HepG2 (cell line): Measurements from ENCODE around the gene ACAP3. TPM values are rescaled to one million over a fixed set of nuclear protein-coding genes. Genes with fewer than 3 reads are reported as not detected.
A peak's percentile ranks its signal among the peaks of the same experiment; 100 is the strongest.

Experiments
- ATF5 ChIP-seq: sonication (generic); formaldehyde crosslinking; IDR thresholded peaks from 2 replicates; pipeline ENCODE4 v1.4.0; 2020; ENCODE audit warnings: mild to moderate bottlenecking, low read depth, missing genetic modification reagents
- ATM ChIP-seq: fragments of 450-650 bp; IDR thresholded peaks from 2 replicates; pipeline ENCODE4 v1.7.1; 2017; ENCODE audit warnings: mild to moderate bottlenecking, borderline replicate concordance
- CHD2 ChIP-seq: IDR thresholded peaks from 2 replicates; pipeline ENCODE4 v1.6.1; 2011; ENCODE audit warnings: low read depth, low read length, improper control_type of control experiment
- DNMT1 ChIP-seq: sonication (generic); formaldehyde crosslinking; IDR thresholded peaks from 2 replicates; pipeline ENCODE4 v1.5.1; 2020; ENCODE audit warnings: mild to moderate bottlenecking, missing genetic modification reagents
- EED ChIP-seq: sonication (generic); formaldehyde crosslinking; IDR thresholded peaks from 2 replicates; pipeline ENCODE4 v1.5.0; 2020; ENCODE audit warnings: mild to moderate bottlenecking, missing genetic modification reagents
- HBP1 ChIP-seq: IDR thresholded peaks from 2 replicates; pipeline ENCODE4 v1.6.1; 2016; ENCODE audit warnings: low read depth, control low read depth
- MNT ChIP-seq: fragments of 450-650 bp; IDR thresholded peaks from 2 replicates; pipeline ENCODE4 v1.6.1; 2016
- NFIC ChIP-seq: IDR thresholded peaks from 2 replicates; pipeline ENCODE4 v1.6.1; 2012; ENCODE audit warnings: mild to moderate bottlenecking, low read length, inconsistent platforms
- SNRNP70 ChIP-seq: fragments of 200-400 bp; formaldehyde crosslinking; IDR thresholded peaks from 2 replicates; pipeline ENCODE4 v1.6.1; 2017; ENCODE audit warnings: mild to moderate bottlenecking, low read depth, low read length, moderate library complexity
- SOX13 ChIP-seq, 3 experiments: fragments of 450-650 bp in 1 of 3; sonication (generic) in 1 of 3; formaldehyde crosslinking in 1 of 3; IDR thresholded peaks in 2 of 3; conservative IDR thresholded peaks in 1 of 3; 2 replicates each; pipeline versions ENCODE4 v1.5.0 to v1.6.1; 2016 to 2020; ENCODE audit warnings: antibody characterized with exemption in 1 of 3, mild to moderate bottlenecking in 1 of 3, missing compliant biosample characterization in 1 of 3, missing genetic modification reagents in 1 of 3, moderate library complexity in 1 of 3
- U2AF2 ChIP-seq: fragments of 200-400 bp; formaldehyde crosslinking; IDR thresholded peaks from 2 replicates; pipeline ENCODE4 v1.6.1; 2017; ENCODE audit warnings: low read depth, mild to moderate bottlenecking, low read length
- ZBTB3 ChIP-seq: sonication (generic); formaldehyde crosslinking; IDR thresholded peaks from 2 replicates; pipeline ENCODE4 v1.4.0; 2020; ENCODE audit warnings: low read depth, mild to moderate bottlenecking, moderate library complexity, missing genetic modification reagents, borderline replicate concordance
- ZFP36 ChIP-seq: fragments of 150-350 bp; IDR thresholded peaks from 2 replicates; pipeline ENCODE4 v1.6.1; 2018; ENCODE audit warnings: borderline replicate concordance, low read length, low read depth; ENCODE audit not compliant: partially characterized antibody
- ZFP90 ChIP-seq: sonication (generic); formaldehyde crosslinking; IDR thresholded peaks from 2 replicates; pipeline ENCODE4 v1.8.0; 2022; ENCODE audit warnings: missing genetic modification reagents, mild to moderate bottlenecking, inconsistent platforms, borderline replicate concordance
- ZNF510 ChIP-seq: sonication (generic); formaldehyde crosslinking; IDR thresholded peaks from 2 replicates; pipeline ENCODE4 v1.4.0; 2020; ENCODE audit warnings: low read depth, mild to moderate bottlenecking, missing genetic modification reagents
- ZNF564 ChIP-seq: sonication (generic); formaldehyde crosslinking; IDR thresholded peaks from 2 replicates; pipeline ENCODE4 v1.8.1; 2023; ENCODE audit warnings: mild to moderate bottlenecking, missing genetic modification reagents
- ZNF567 ChIP-seq: sonication (generic); formaldehyde crosslinking; IDR thresholded peaks from 2 replicates; pipeline ENCODE4 v1.8.1; 2023; ENCODE audit warnings: mild to moderate bottlenecking, missing genetic modification reagents, borderline replicate concordance
- ZNF792 ChIP-seq: IDR thresholded peaks from 2 replicates; pipeline ENCODE4 v1.6.1; 2016
- polyA plus RNA-seq, 8 experiments: library from polyadenylated mRNA; depleted of rRNA in 3 of 8; stranded (reverse) in 7 of 8; unstranded in 1 of 8; fragments of >200 nt; fragmentation: Illumina TruSeq in 4 of 8; extraction: Trizol in 4 of 8; gene quantifications; 2 replicates each; pipeline versions ENCODE4 v1.2.1 to v1.2.3, GENCODE V29; 2011 to 2016; ENCODE audit warnings: low read depth in 4 of 8, missing spikeins in 1 of 8, mixed read lengths in 1 of 8; ENCODE audit not compliant: insufficient read depth in 1 of 8
- total RNA-seq, 5 experiments: library from RNA; depleted of rRNA; stranded (reverse); fragments of >200 nt; fragmentation: Illumina TruSeq; extraction: Trizol; gene quantifications; 2 replicates each; pipeline ENCODE4 v1.2.3, GENCODE V29; 2016; ENCODE audit warnings: low read depth in 1 of 5

The ACAP3 gene
- total and polyA plus RNA-seq, 2 of the 13 experiments (the other 11 are each of a cell fraction or from before 2014, with no cell fraction given): 29.4 to 50.8 TPM

GRCh38 chr1:1324524-1325287 is 17.0 kb upstream of the ACAP3 start, which contains the start of the genes CPTP and INTS11 (continued):
- TF ChIP-seq ZFP90 (CRISPR knock-in tag) (0 out of 2 replicates have a peak, but pooled peaks have one; percentile 32), ZNF510 (CRISPR knock-in tag) (no peak), ATF5 (CRISPR knock-in tag) (no peak), ATM (no peak), NFIC (no peak), ZNF564 (CRISPR knock-in tag) (peak; percentile 89; the same call in 1 of the 2 replicates), HBP1 (CRISPR knock-in tag) (peak; percentile 15), ZNF792 (no peak; the same call in 1 of the 2 replicates), MNT (no peak), U2AF2 (no peak), CHD2 (no peak), ZBTB3 (CRISPR knock-in tag) (no peak), EED (CRISPR knock-in tag) (0 out of 2 replicates have a peak, but pooled peaks have one; percentile 72), SNRNP70 (no peak), ZFP36 (no peak), ZNF567 (no peak), SOX13 (IDR thresholded peaks at IDR 0.05) (no peak), SOX13 (CRISPR knock-in tag; conservative IDR thresholded peaks at IDR 0.05 in 1 of 2, IDR thresholded peaks at IDR 0.05 in 1 of 2) (no peak), DNMT1 (CRISPR knock-in tag) (no peak; the same call in 1 of the 2 replicates)
